ENCODE results near the gene MDGA2.
"Not testable (repeated sequence)": the region's sequence is repeated elsewhere in the genome, so short reads cannot be mapped to it uniquely, and the experiment has no call there.

The MDGA2 gene

GRCh38 chr14:47208434-47208833, 467.0 kb downstream of the MDGA2 start:
- Mint-ChIP-seq H3K4me1 (no peaks in the 10 kb centered on the region), H3K27me3 (no peaks in the 10 kb centered on the region), H3K4me3 (no peak overlapping the region), H3K27ac (no peak overlapping the region), H3K9me3 (no peaks in the 10 kb centered on the region), H3K36me3 (no peaks in the 10 kb centered on the region)

DNA sequence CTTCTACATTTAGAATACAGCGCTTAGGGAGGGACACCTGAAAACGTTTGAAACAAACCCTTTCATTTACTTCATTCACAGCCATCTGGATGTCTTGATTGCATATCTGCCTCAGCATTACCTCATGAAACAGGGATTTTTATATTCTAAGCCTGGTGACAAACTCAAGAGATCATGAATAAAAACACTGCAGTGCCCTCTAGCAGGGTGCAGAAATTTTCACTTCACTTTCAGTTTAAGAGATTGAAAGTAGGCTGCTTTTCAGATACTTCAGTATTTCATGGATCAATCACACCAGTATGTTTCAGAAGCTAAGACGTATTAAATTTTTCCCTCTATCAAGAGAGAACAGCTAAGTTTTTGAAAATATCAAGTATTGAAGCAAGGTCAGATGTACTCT, 467.8 kb downstream of the MDGA2 start:
- Mint-ChIP-seq H3K4me3 (no peak overlapping the region), H3K9me3 (no peaks in the 10 kb centered on the region), H3K27ac (no peak overlapping the region), H3K36me3 (no peaks in the 10 kb centered on the region), H3K4me1 (no peaks in the 10 kb centered on the region), H3K27me3 (no peaks in the 10 kb centered on the region)

- Mint-ChIP-seq H3K27ac (no peak overlapping the region), H3K9me3 (no peaks in the 10 kb centered on the region), H3K27me3 (no peaks in the 10 kb centered on the region), H3K36me3 (no peaks in the 10 kb centered on the region), H3K4me1 (no peaks in the 10 kb centered on the region), H3K4me3 (no peak overlapping the region)
These were observed 474.7 kb downstream of the MDGA2 start for GRCh38 chr14:47200740-47201139.

- H3K4me3 Mint-ChIP-seq: no peak overlapping the region
- no peaks in the 10 kb centered on the region for H3K9me3 Mint-ChIP-seq
- H3K27ac Mint-ChIP-seq: no peak overlapping the region
- H3K36me3 Mint-ChIP-seq: no peaks in the 10 kb centered on the region
- no peaks in the 10 kb centered on the region for H3K4me1 Mint-ChIP-seq
- H3K27me3 Mint-ChIP-seq: no peaks in the 10 kb centered on the region
These were observed 479.8 kb downstream of the MDGA2 start for GRCh38 chr14:47195582-47195981.

DNA sequence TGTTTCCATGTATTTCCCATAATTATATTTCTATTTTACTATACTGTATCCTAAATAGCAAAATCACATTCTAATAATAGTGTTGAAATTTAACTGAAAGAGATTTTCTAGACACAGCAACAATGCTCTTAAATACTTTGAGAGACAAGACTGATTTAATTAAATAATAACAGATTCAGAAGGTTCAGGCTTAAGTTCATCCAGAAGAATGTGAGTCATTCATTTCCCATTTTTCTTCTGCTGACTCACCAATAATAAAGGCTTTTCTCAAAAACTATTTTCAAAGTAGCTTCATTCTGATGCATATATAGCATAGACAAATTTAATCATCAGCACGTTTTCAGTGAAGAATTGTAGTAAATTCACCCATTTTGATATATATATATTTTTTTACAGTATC, 481.4 kb downstream of the MDGA2 start:
- Mint-ChIP-seq H3K36me3 (no peaks in the 10 kb centered on the region), H3K4me1 (no peaks in the 10 kb centered on the region), H3K4me3 (no peak overlapping the region), H3K27me3 (no peaks in the 10 kb centered on the region), H3K27ac (no peak overlapping the region), H3K9me3 (no peaks in the 10 kb centered on the region)

- H3K27ac Mint-ChIP-seq, H3K4me3 Mint-ChIP-seq, H3K4me1 Mint-ChIP-seq, H3K27me3 Mint-ChIP-seq, H3K9me3 Mint-ChIP-seq, H3K36me3 Mint-ChIP-seq: not testable (repeated sequence)
These were observed 483.2 kb downstream of the MDGA2 start for GRCh38 chr14:47192203-47192602.

DNA sequence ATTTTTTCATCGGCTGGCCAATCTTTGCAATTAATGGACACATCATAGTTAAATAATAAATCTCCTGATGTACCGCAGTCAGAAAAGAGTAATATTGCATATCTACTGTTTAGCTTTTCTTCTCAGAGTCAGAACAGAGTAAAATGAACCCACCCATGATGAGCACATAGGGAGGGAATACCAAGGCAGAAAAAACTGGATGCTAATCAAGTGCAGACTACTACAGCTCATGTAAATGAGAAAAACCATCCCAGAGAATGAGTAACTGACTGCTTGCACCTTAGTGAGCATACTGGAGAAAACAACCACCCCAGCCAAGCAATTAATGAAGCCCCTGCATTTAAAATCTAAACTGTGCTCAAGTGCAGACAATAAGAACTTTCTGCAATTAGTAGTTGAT, 483.7 kb downstream of the MDGA2 start:
- H3K27ac Mint-ChIP-seq: no peak overlapping the region
- no peaks in the 10 kb centered on the region for H3K27me3 Mint-ChIP-seq
- no peaks in the 10 kb centered on the region for H3K36me3 Mint-ChIP-seq
- no peak overlapping the region for H3K4me3 Mint-ChIP-seq
- no peaks in the 10 kb centered on the region for H3K9me3 Mint-ChIP-seq
- H3K4me1 Mint-ChIP-seq: no peaks in the 10 kb centered on the region

GRCh38 chr14:47189911-47190484, 485.4 kb downstream of the MDGA2 start:
- Mint-ChIP-seq H3K36me3 (no peaks in the 10 kb centered on the region), H3K4me3 (no peak overlapping the region), H3K9me3 (no peaks in the 10 kb centered on the region), H3K27me3 (no peaks in the 10 kb centered on the region), H3K4me1 (no peaks in the 10 kb centered on the region), H3K27ac (no peak overlapping the region)

DNA sequence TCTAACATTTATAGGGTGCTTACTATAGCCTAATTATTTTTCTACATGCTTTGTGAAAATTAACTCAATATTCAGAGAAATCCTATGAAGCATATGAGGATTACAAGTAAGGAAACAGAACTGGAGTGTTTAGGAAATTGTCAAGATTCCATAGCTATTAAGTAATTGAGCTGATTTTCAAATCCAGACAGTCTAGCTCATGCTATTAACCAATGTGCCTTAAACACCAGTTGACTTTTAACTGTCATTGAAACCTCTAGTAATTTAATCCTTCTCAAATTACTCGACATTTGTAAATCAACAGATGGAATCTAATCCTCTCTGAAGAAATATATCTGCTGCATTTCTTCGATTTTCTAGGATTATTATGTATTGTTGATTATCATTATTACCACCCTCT, 488.9 kb downstream of the MDGA2 start:
- no peaks in the 10 kb centered on the region for H3K9me3 Mint-ChIP-seq
- H3K27ac Mint-ChIP-seq: no peak overlapping the region
- no peaks in the 10 kb centered on the region for H3K27me3 Mint-ChIP-seq

GRCh38 chr14:47179906-47180305, 495.5 kb downstream of the MDGA2 start:
- H3K27me3 Mint-ChIP-seq: no peaks in the 10 kb centered on the region
- H3K36me3 Mint-ChIP-seq: no peaks in the 10 kb centered on the region
- H3K9me3 Mint-ChIP-seq: peaks cover 5% of the 10 kb centered on the region
- H3K27ac Mint-ChIP-seq: no peak overlapping the region
- no peak overlapping the region for H3K4me3 Mint-ChIP-seq
- H3K4me1 Mint-ChIP-seq: no peaks in the 10 kb centered on the region

More for the DNA sequence above, 488.9 kb downstream of the MDGA2 start:
- H3K4me1 Mint-ChIP-seq: no peaks in the 10 kb centered on the region
- H3K36me3 Mint-ChIP-seq: no peaks in the 10 kb centered on the region
- H3K4me3 Mint-ChIP-seq: no peak overlapping the region

GRCh38 chr14:47171896-47172295, 503.5 kb downstream of the MDGA2 start:
- H3K36me3 Mint-ChIP-seq, H3K27me3 Mint-ChIP-seq, H3K9me3 Mint-ChIP-seq, H3K27ac Mint-ChIP-seq, H3K4me3 Mint-ChIP-seq, H3K4me1 Mint-ChIP-seq: not testable (repeated sequence)

GRCh38 chr14:47167402-47167801, 508.0 kb downstream of the MDGA2 start:
- Mint-ChIP-seq H3K27ac (no peak overlapping the region), H3K27me3 (no peaks in the 10 kb centered on the region), H3K4me3 (no peak overlapping the region), H3K9me3 (peaks cover 7% of the 10 kb centered on the region), H3K36me3 (no peaks in the 10 kb centered on the region), H3K4me1 (no peaks in the 10 kb centered on the region)

DNA sequence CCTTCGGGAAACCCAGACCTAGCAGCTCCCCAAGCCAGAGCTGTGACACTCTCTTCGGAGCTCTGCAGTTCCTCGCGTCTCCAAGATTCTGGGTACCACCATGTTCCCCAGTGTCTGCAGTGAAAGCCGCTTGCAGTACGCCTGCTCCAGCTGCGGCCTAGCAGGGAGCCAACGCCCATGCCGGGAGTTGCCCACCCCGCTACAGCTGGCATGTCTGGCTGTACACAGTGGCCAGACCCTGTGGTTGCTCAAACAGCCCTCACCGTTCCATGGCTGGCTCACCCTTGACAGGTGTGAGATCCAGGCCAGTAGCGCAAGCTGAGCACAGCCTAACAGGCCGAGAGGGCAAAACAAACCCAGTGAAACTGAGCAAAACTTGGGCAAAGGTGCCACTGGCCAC, 520.0 kb downstream of the MDGA2 start:
- Mint-ChIP-seq H3K27me3 (no peaks in the 10 kb centered on the region), H3K4me3 (no peak overlapping the region), H3K9me3 (no peaks in the 10 kb centered on the region), H3K36me3 (no peaks in the 10 kb centered on the region), H3K4me1 (no peaks in the 10 kb centered on the region), H3K27ac (no peak overlapping the region)

GRCh38 chr14:47154276-47154797, 521.1 kb downstream of the MDGA2 start:
- no peak overlapping the region for H3K27ac Mint-ChIP-seq
- no peaks in the 10 kb centered on the region for H3K36me3 Mint-ChIP-seq
- no peak overlapping the region for H3K4me3 Mint-ChIP-seq
- H3K9me3 Mint-ChIP-seq: no peaks in the 10 kb centered on the region
- H3K27me3 Mint-ChIP-seq: no peaks in the 10 kb centered on the region
- H3K4me1 Mint-ChIP-seq: no peaks in the 10 kb centered on the region

DNA sequence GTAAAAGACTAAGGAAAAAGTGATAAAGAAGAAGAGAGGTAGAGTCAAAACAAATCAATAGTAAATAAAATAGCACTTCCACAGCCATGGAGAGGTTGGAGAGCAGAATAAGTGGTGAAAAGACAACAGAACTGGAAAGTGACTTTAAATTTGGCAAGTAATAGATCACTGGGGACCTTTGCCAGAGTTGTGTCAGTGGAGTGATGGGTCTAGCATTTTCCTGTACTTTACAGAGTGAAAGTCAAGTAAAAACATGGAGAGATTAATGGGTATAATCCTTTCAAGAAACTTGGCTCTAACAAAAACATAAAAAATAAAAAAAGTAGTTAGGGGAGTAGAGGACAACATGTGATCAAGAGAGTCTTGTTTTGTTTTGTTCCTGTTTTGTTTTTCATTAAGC, 521.7 kb downstream of the MDGA2 start:
- Mint-ChIP-seq H3K4me3 (no peak overlapping the region), H3K9me3 (no peaks in the 10 kb centered on the region), H3K4me1 (no peaks in the 10 kb centered on the region), H3K27ac (no peak overlapping the region), H3K36me3 (no peaks in the 10 kb centered on the region), H3K27me3 (no peaks in the 10 kb centered on the region)

- H3K27ac Mint-ChIP-seq: no peak overlapping the region
- no peaks in the 10 kb centered on the region for H3K27me3 Mint-ChIP-seq
- no peaks in the 10 kb centered on the region for H3K9me3 Mint-ChIP-seq
- no peak overlapping the region for H3K4me3 Mint-ChIP-seq
- H3K4me1 Mint-ChIP-seq: no peaks in the 10 kb centered on the region
- no peaks in the 10 kb centered on the region for H3K36me3 Mint-ChIP-seq
These were observed 525.1 kb downstream of the MDGA2 start for GRCh38 chr14:47150267-47150666.

GRCh38 chr14:47149326-47149725, 526.1 kb downstream of the MDGA2 start:
- Mint-ChIP-seq H3K27ac (no peak overlapping the region), H3K9me3 (no peaks in the 10 kb centered on the region), H3K4me3 (no peak overlapping the region)

More at GRCh38 chr14:47149326-47149725, 526.1 kb downstream of the MDGA2 start:
- no peaks in the 10 kb centered on the region for H3K4me1 Mint-ChIP-seq
- no peaks in the 10 kb centered on the region for H3K27me3 Mint-ChIP-seq
- no peaks in the 10 kb centered on the region for H3K36me3 Mint-ChIP-seq

Data from activated naive CD4-positive, alpha-beta T cell treated with anti-CD3 and anti-CD28 coated beads, Interleukin-2, amount 50 U/mL, for 24 hours (primary cell).